Endothelial cell of umbilical vein (primary cell): ENCODE data around the gene GAN. TPM values are rescaled to one million over a fixed set of nuclear protein-coding genes. Genes with fewer than 3 reads are reported as not detected.

Experiments
- BruUV-seq: library from RNA; stranded (reverse); fragments of 400-500 nt; replicated peaks from 2 replicates; lab custom pipeline; 2021; lab: Mats Ljungman, UMichigan
- CTCF ChIA-PET: fragments of 300-600, 350-600 bp; sonication (Branson Sonifier 250); formaldehyde crosslinking; loops from one replicate; lab custom pipeline; 2021; ENCODE audit warnings: antibody characterized with exemption, inconsistent platforms; lab: Charles Lee
- POLR2A ChIA-PET: fragments of 300-600, 350-600 bp; sonication (Branson Sonifier 250); formaldehyde crosslinking; loops from one replicate; lab custom pipeline; 2021; ENCODE audit warnings: antibody characterized with exemption, inconsistent platforms; lab: Charles Lee
- DNase-seq: peaks from one replicate; pipeline ENCODE4 v3.0.0-alpha.2; 2011; ENCODE audit warnings: low read depth, low spot score
- FAIRE-seq: peaks from 2 replicates; lab custom pipeline; 2011; peaks lifted over from hg19 to GRCh38; lab: Jason Lieb, UNC
- H2AFZ ChIP-seq: 2 replicates; pipeline ENCODE4 v1.6.0; 2012; ENCODE audit warnings: low read depth, low read length, control low read depth, inconsistent platforms
- H3K27ac ChIP-seq: 2 replicates; pipeline ENCODE4 v1.5.1; 2011; ENCODE audit warnings: low read depth, mild to moderate bottlenecking, control low read depth, low read length, moderate library complexity; ENCODE audit not compliant: insufficient read depth
- H3K27me3 ChIP-seq, 2 experiments: 2 replicates each; pipeline versions ENCODE4 v1.6.0 to v1.6.1; 2011; ENCODE audit warnings: low read length in 2 of 2, mixed read lengths in 1 of 2; ENCODE audit not compliant: control insufficient read depth in 2 of 2, insufficient read depth in 2 of 2
- H3K36me3 ChIP-seq, 2 experiments: 2 replicates in 1 of 2; 3 replicates in 1 of 2; pipeline ENCODE4 v1.5.1; 2011; ENCODE audit warnings: low read length in 2 of 2, mild to moderate bottlenecking in 1 of 2, moderate library complexity in 1 of 2; ENCODE audit not compliant: control insufficient read depth in 2 of 2, insufficient read depth in 2 of 2; ENCODE audit errors: extremely low read depth in 1 of 2
- H3K4me1 ChIP-seq: 3 replicates; pipeline ENCODE4 v1.5.1; 2011; ENCODE audit warnings: mild to moderate bottlenecking, low read length; ENCODE audit not compliant: control insufficient read depth, insufficient read depth; ENCODE audit errors: extremely low read depth
- H3K4me2 ChIP-seq: 2 replicates; pipeline ENCODE4 v1.6.1; 2011; ENCODE audit warnings: low read length, control low read depth, mixed read lengths; ENCODE audit not compliant: insufficient read depth
- H3K4me3 ChIP-seq, 3 experiments: fragments of 200-600 bp in 1 of 3; sonication (generic), shearing (Covaris generic) in 1 of 3; replicated peaks in 1 of 3; 2 replicates each; pipeline ENCODE4 v1.5.1; 2011 to 2016; ENCODE audit warnings: control low read depth in 3 of 3, low read length in 3 of 3, mild to moderate bottlenecking in 2 of 3, inconsistent platforms in 1 of 3, low read depth in 1 of 3, moderate library complexity in 1 of 3; ENCODE audit not compliant: insufficient read depth in 1 of 3
- H3K79me2 ChIP-seq: 2 replicates; pipeline ENCODE4 v1.6.0; 2012; ENCODE audit warnings: low read length, inconsistent platforms; ENCODE audit not compliant: control insufficient read depth, insufficient read depth
- H3K9ac ChIP-seq: replicated peaks from 2 replicates; pipeline ENCODE3; 2011; ENCODE audit warnings: low read length, control low read depth; ENCODE audit not compliant: insufficient read depth; ENCODE audit errors: extremely low read depth
- H3K9me1 ChIP-seq: replicated peaks from 3 replicates; pipeline ENCODE4 v1.6.0; 2011; ENCODE audit warnings: mild to moderate bottlenecking, low read length; ENCODE audit not compliant: control insufficient read depth, insufficient read depth; ENCODE audit errors: extremely low read depth
- H3K9me3 ChIP-seq: replicated peaks from 2 replicates; pipeline ENCODE4 v1.5.1; 2012; ENCODE audit warnings: low read length, inconsistent platforms; ENCODE audit not compliant: control insufficient read depth, insufficient read depth
- H4K20me1 ChIP-seq: replicated peaks from 2 replicates; pipeline ENCODE3; 2011; ENCODE audit warnings: mild to moderate bottlenecking, low read length; ENCODE audit not compliant: control insufficient read depth, insufficient read depth; ENCODE audit errors: extremely low read depth
- EZH2 ChIP-seq: IDR thresholded peaks from 2 replicates; pipeline ENCODE4 v1.6.1; 2012; ENCODE audit warnings: borderline replicate concordance, low read depth, mild to moderate bottlenecking, moderate library complexity, low read length, inconsistent platforms; ENCODE audit not compliant: severe bottlenecking
- FOS ChIP-seq: IDR thresholded peaks from 2 replicates; pipeline ENCODE4 v1.6.1; 2011; ENCODE audit warnings: mild to moderate bottlenecking, low read length, moderate library complexity, borderline replicate concordance; ENCODE audit not compliant: insufficient read depth
- GATA2 ChIP-seq: IDR thresholded peaks from 2 replicates; pipeline ENCODE4 v1.7.0; 2011; ENCODE audit warnings: low read depth, mild to moderate bottlenecking, moderate library complexity, mixed read lengths, low read length; ENCODE audit not compliant: insufficient read length, insufficient read depth
- JUN ChIP-seq: IDR thresholded peaks from 2 replicates; pipeline ENCODE4 v1.6.1; 2011; ENCODE audit warnings: borderline replicate concordance, low read depth; ENCODE audit not compliant: insufficient read length, insufficient read depth
- MAX ChIP-seq: IDR thresholded peaks from 2 replicates; pipeline ENCODE4 v1.6.1; 2011; ENCODE audit not compliant: insufficient read depth, insufficient read length
- MYC ChIP-seq: IDR thresholded peaks from one replicate; pipeline ENCODE4 v1.6.1; 2011; ENCODE audit warnings: mild to moderate bottlenecking, low read depth, low read length
- POLR2A ChIP-seq: IDR thresholded peaks from 2 replicates; pipeline ENCODE4 v1.6.1; 2012; ENCODE audit warnings: low read depth, mild to moderate bottlenecking, control low read depth, low read length
- POLR2AphosphoS5 ChIP-seq: IDR thresholded peaks from 2 replicates; pipeline ENCODE4 v1.6.1; 2012; ENCODE audit warnings: low read depth, mild to moderate bottlenecking, control low read depth, low read length, moderate library complexity; ENCODE audit not compliant: insufficient read depth
- dilution Hi-C: fragments of 300-500 bp; cut with MboI; formaldehyde crosslinking; loops from one replicate; pipeline ENCODE4 v1.15.0; 2019; ENCODE audit warnings: low sequenced_read_pairs; ENCODE audit not compliant: extremely low pct_ligation_motif_present
- intact Hi-C: fragments of 100-400 bp; cut with micrococcal nuclease; formaldehyde crosslinking; loops from one replicate; pipeline ENCODE4 v1.10.0; 2022
- polyA plus RNA-seq, 4 experiments: library from polyadenylated mRNA; depleted of rRNA in 3 of 4; stranded (reverse) in 3 of 4; unstranded in 1 of 4; fragments of >200 nt; gene quantifications; 2 replicates each; pipeline versions ENCODE4 v1.2.1 to v1.2.3, GENCODE V29; 2011 to 2012; ENCODE audit warnings: missing spikeins in 1 of 4
- total RNA-seq: library from RNA; stranded (reverse); gene quantifications from 2 replicates; pipeline ENCODE4 v1.2.3, GENCODE V29; 2021

GAN gene
- total and polyA plus RNA-seq, 2 donors (not counting 3 experiments of a cell fraction or from before 2014, with no cell fraction given) = 1.8 to 11.1 TPM

GRCh38 chr16:81353895-81354294, 39.1 kb downstream of the GAN start:
- Histone ChIP-seq H2AFZ (no peak overlapping the region), H4K20me1 (no peaks in the 10 kb centered on the region), H3K4me1 (no peaks in the 10 kb centered on the region), H3K9ac (no peak overlapping the region), H3K79me2 (no peaks in the 10 kb centered on the region), H3K27me3 (no peaks in the 10 kb centered on the region), H3K36me3 (peaks cover 0 to 9% of the 10 kb centered on the region in 2 experiments), H3K9me1 (no peaks in the 10 kb centered on the region), H3K27ac (no peak overlapping the region), H3K9me3 (no peaks in the 10 kb centered on the region), H3K4me3 (no peak overlapping the region), H3K4me2 (no peak overlapping the region)
- TF ChIP-seq JUN (no peak), MYC (no peak), GATA2 (no peak), MAX (no peak), EZH2 (no peak), POLR2A (no peak), POLR2AphosphoS5 (no peak), FOS (no peak)
- FAIRE-seq = no peak
- no TSS peak for BruUV-seq
- dilution Hi-C loops (loop anchor here (25.0 kb wide), 1 partner anchor 108 kb away; no protein-coding TSS in a partner anchor), intact Hi-C loops (no loop called here)
- CTCF ChIA-PET = interaction anchor here (2.5 kb wide), 1 partner anchor 15 kb away, joined by 5 read pairs; no protein-coding TSS in a partner anchor
- DNase-seq = no peak
- POLR2A ChIA-PET = no interaction called here
